Keratinocyte (primary cell): ENCODE measurements around the gene ZNF280A.
"Not testable (repeated sequence)": the region's sequence is repeated elsewhere in the genome, so short reads cannot be mapped to it uniquely, and the experiment has no call there.

Experiments
- EZH2 ChIP-seq: IDR thresholded peaks from one replicate; pipeline ENCODE4 v1.6.1; 2012; ENCODE audit warnings: inconsistent platforms, mild to moderate bottlenecking, low read length, moderate library complexity
- TF ChIP-seq, protein P1 (sequence below), 3 experiments: IDR thresholded peaks in 1 of 3; conservative IDR thresholded peaks in 1 of 3; optimal IDR thresholded peaks in 1 of 3; 2 replicates in 2 of 3; 3 replicates in 1 of 3; pipeline versions ENCODE3 to v1.5.1; 2011; ENCODE audit warnings: low read length in 3 of 3, mild to moderate bottlenecking in 3 of 3, moderate library complexity in 2 of 3, control low read depth in 1 of 3, inconsistent platforms in 1 of 3; ENCODE audit not compliant: insufficient read depth in 2 of 3; ENCODE audit errors: extremely low read depth in 1 of 3

DNA sequence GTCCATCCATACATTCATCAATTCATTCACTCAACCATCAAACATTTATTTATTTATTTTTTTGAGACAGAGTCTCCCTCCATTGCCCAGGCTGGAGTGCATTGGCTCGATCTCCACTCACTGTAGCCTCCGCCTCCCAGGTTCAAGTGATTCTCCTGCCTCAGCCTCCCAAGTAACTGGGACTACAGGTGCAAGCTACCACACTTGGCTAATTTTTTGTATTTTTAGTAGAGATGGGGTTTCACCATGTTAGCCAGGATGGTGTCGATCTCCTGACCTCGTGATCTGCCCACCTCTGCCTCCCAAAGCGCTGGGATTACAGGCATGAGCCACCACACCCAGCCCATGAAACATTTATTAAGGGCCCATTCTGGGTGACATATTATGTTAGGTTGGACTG lies 49.0 kb downstream of the ZNF280A start:
- TF ChIP-seq, protein P1, sequence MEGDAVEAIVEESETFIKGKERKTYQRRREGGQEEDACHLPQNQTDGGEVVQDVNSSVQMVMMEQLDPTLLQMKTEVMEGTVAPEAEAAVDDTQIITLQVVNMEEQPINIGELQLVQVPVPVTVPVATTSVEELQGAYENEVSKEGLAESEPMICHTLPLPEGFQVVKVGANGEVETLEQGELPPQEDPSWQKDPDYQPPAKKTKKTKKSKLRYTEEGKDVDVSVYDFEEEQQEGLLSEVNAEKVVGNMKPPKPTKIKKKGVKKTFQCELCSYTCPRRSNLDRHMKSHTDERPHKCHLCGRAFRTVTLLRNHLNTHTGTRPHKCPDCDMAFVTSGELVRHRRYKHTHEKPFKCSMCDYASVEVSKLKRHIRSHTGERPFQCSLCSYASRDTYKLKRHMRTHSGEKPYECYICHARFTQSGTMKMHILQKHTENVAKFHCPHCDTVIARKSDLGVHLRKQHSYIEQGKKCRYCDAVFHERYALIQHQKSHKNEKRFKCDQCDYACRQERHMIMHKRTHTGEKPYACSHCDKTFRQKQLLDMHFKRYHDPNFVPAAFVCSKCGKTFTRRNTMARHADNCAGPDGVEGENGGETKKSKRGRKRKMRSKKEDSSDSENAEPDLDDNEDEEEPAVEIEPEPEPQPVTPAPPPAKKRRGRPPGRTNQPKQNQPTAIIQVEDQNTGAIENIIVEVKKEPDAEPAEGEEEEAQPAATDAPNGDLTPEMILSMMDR (optimal IDR thresholded peaks at IDR 0.05 in 1 of 3, IDR thresholded peaks at IDR 0.05 in 1 of 3, conservative IDR thresholded peaks at IDR 0.05 in 1 of 3; ENCODE audit: extremely low read depth in 1 of 3, insufficient read depth in 2 of 3, low read length in 3 of 3) = not testable (repeated sequence)
- TF ChIP-seq EZH2 = not testable (repeated sequence)
